ENCODE data around the gene MMP25.

DNA sequence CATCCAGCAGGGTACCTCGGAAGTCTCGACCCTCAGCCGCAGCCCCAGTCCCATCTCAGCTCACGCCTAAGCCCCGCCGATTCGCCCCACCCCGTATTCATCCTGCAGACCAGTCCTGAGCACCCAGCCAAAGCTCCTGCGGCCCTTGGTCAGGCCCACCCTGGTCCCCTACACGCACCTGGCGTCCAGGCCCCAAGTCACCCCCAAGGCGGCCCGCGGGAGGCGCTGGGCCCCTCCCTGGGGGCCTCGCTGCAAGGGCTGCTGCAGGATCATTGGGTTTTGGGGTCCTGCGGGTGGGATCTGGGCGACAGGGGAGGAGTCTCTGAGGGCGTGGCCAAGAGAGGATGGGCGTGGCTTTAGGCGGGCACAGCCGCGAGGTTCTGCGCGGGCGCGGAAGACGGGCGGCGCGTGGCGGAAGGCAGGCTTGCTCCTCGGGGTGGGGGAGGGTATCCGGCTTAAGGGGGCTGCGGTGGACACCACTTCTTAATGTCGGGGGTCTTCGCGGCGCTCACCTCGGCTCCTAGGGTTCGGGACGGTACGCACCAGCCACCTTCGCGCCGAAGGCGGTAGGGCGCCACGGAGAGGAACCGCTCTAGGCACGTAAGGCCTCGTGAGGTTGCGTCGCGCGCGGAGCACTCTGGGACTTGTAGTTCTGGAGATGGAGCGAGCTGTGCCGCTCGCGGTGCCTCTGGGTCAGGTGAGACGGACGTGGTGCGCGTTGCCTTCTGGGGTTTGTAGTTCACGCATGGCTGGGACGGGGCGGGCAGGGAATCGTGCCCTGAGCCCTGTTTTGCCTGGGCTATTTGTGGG is 22.5 kb upstream of the MMP25 start, which contains the start of the genes HCFC1R1 and THOC6:
- TF ChIP-seq, protein P1, sequence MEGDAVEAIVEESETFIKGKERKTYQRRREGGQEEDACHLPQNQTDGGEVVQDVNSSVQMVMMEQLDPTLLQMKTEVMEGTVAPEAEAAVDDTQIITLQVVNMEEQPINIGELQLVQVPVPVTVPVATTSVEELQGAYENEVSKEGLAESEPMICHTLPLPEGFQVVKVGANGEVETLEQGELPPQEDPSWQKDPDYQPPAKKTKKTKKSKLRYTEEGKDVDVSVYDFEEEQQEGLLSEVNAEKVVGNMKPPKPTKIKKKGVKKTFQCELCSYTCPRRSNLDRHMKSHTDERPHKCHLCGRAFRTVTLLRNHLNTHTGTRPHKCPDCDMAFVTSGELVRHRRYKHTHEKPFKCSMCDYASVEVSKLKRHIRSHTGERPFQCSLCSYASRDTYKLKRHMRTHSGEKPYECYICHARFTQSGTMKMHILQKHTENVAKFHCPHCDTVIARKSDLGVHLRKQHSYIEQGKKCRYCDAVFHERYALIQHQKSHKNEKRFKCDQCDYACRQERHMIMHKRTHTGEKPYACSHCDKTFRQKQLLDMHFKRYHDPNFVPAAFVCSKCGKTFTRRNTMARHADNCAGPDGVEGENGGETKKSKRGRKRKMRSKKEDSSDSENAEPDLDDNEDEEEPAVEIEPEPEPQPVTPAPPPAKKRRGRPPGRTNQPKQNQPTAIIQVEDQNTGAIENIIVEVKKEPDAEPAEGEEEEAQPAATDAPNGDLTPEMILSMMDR (IDR thresholded peaks at IDR 0.05) = no peak
- no peak for TF ChIP-seq EZH2 (IDR thresholded peaks at IDR 0.05; ENCODE audit: borderline replicate concordance, insufficient read depth, low read depth, low read length, poor library complexity, severe bottlenecking)
